Activated T-cell treated with anti-CD3 and anti-CD28 coated beads, Interleukin-2, amount 50 U/mL, for 72 hours (primary cell): Measurements from ENCODE around the gene RNF130. TPM values are rescaled to one million over a fixed set of nuclear protein-coding genes. Genes with fewer than 3 reads are reported as not detected.
A peak's percentile ranks its signal among the peaks of the same experiment; 100 is the strongest.
"Not testable (repeated sequence)": the region's sequence is repeated elsewhere in the genome, so short reads cannot be mapped to it uniquely, and the experiment has no call there.

Experiments
- ATAC-seq, 2 donors: fragments of 150-1000 bp; cut with Tn5 transposase; replicated peaks in 1 of 2; 2 replicates each; pipeline ENCODE4 v1.10.0; 2021; ENCODE audit warnings: moderate library complexity in 2 of 2, mild to moderate bottlenecking in 1 of 2
- DNase-seq, 2 donors: peaks; one replicate each; pipeline ENCODE4 v3.0.0; 2021 to 2022; ENCODE audit warnings: mixed read lengths in 1 of 2
- H3K27ac Mint-ChIP-seq: one replicate; pipeline ENCODE4 v1.8.0; 2022; ENCODE audit warnings: mild to moderate bottlenecking, moderate library complexity, mixed read lengths
- H3K27me3 Mint-ChIP-seq: one replicate; pipeline ENCODE4 v1.8.0; 2022; ENCODE audit warnings: low read depth, mixed read lengths
- H3K36me3 Mint-ChIP-seq, 2 donors: one replicate each; pipeline ENCODE4 v1.8.0; 2022; ENCODE audit warnings: mixed read lengths in 2 of 2, mild to moderate bottlenecking in 1 of 2; ENCODE audit not compliant: insufficient read depth in 2 of 2
- H3K4me1 Mint-ChIP-seq: one replicate; pipeline ENCODE4 v1.8.0; 2022; ENCODE audit warnings: low read depth, mixed read lengths
- H3K4me3 Mint-ChIP-seq, 2 donors: one replicate each; pipeline ENCODE4 v1.8.0; 2022; ENCODE audit warnings: mild to moderate bottlenecking in 2 of 2, mixed read lengths in 2 of 2, moderate library complexity in 2 of 2
- H3K9me3 Mint-ChIP-seq, 2 donors: one replicate each; pipeline ENCODE4 v1.8.0; 2022; ENCODE audit warnings: mixed read lengths in 2 of 2
- total RNA-seq, 2 donors: library from RNA; stranded (reverse); gene quantifications; one replicate each; pipeline ENCODE4 v1.2.3, GENCODE V29; 2022

The RNF130 gene
- total RNA-seq, 2 donors from 2014 or later: 17.7 to 23.6 TPM

GRCh38 chr5:179974946-179975712, 96.4 kb downstream of the RNF130 start:
- H3K4me3 Mint-ChIP-seq: no peak overlapping the region
- DNase-seq (peak; percentile 21 to 25), ATAC-seq (peak; percentile 58 to 69)
- H3K4me1 Mint-ChIP-seq: peaks cover 10% of the 10 kb centered on the region
- H3K36me3 Mint-ChIP-seq: no peaks in the 10 kb centered on the region
- H3K27ac Mint-ChIP-seq: no peak overlapping the region
- no peaks in the 10 kb centered on the region for H3K9me3 Mint-ChIP-seq
- H3K27me3 Mint-ChIP-seq: no peaks in the 10 kb centered on the region

DNA sequence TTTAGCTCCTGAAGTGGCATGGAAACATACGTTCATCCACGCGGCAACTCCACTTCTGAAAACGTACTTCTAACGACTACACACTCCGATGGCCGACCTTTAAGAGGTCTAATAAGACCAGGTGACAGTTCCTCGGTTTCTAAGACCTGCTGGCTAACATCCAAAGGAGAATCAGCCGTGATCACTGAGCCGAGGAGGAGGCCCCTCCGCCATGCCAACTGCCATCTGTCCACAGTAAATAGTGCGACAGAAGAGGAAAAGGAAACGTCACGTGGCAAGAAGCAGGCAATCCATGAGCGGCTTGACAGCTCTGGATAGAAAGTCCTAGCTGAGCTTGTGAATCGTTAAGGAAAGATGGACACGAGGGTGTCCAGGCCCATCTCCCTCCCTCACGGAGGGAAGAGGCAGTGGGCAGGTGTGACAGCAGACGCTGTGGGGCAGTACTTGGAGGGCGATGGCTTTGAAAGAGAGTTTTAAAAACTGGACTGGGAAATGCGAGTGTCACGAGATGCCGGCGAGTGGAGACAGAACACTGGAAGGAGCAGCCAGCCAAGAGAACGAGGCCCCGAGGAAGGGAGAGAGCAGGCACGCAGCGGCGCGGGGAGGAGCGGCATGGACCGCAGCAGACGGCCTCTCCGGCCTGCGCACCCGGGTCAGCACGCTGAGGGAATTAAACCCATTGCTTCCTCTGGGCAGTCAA, 97.2 kb downstream of the RNF130 start:
- DNase-seq (no peak), ATAC-seq (no peak)
- Mint-ChIP-seq H3K4me1 (peaks cover 10% of the 10 kb centered on the region), H3K27me3 (no peaks in the 10 kb centered on the region), H3K4me3 (no peak overlapping the region), H3K27ac (no peak overlapping the region), H3K9me3 (no peaks in the 10 kb centered on the region), H3K36me3 (no peaks in the 10 kb centered on the region)

- DNase-seq (no peak), ATAC-seq (no peak)
- Mint-ChIP-seq H3K9me3 (no peaks in the 10 kb centered on the region), H3K4me3 (no peak overlapping the region), H3K27ac (no peak overlapping the region), H3K27me3 (no peaks in the 10 kb centered on the region), H3K4me1 (peaks cover 10% of the 10 kb centered on the region), H3K36me3 (no peaks in the 10 kb centered on the region)
Measured at GRCh38 chr5:179973391-179973790, 98.2 kb downstream of the RNF130 start.

- H3K36me3 Mint-ChIP-seq: no peaks in the 10 kb centered on the region
- no peak for DNase-seq
- H3K4me3 Mint-ChIP-seq: no peak overlapping the region
- no peak for ATAC-seq
- no peaks in the 10 kb centered on the region for H3K27me3 Mint-ChIP-seq
- H3K27ac Mint-ChIP-seq: no peak overlapping the region
- H3K4me1 Mint-ChIP-seq: peaks cover 10% of the 10 kb centered on the region
- H3K9me3 Mint-ChIP-seq: no peaks in the 10 kb centered on the region
Measured at GRCh38 chr5:179969110-179969509, 102.4 kb downstream of the RNF130 start.

DNA sequence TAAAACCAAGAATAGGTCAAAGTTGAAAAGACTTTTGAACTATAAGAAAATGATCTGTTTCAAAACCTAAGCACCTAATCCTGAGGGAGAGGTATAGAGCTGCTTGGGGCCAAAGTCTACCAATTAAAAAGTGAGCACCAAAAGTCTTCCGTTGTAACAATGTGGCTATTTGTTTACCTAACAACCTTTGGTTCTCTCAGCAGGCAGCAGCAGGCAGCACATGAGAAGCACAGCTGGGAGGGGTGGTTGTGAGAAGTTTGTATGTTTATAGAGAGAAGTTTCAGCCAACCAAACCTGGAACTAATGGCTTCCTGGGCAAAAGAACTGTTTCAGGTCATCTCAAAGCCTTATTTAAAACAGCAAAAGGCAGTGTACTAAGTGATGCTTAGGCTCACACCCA, 104.1 kb downstream of the RNF130 start:
- H3K4me1 Mint-ChIP-seq: peaks cover 10% of the 10 kb centered on the region
- no peak for ATAC-seq
- DNase-seq: no peak
- H3K27ac Mint-ChIP-seq: no peak overlapping the region
- H3K4me3 Mint-ChIP-seq: no peak overlapping the region
- H3K36me3 Mint-ChIP-seq: no peaks in the 10 kb centered on the region
- no peaks in the 10 kb centered on the region for H3K9me3 Mint-ChIP-seq
- H3K27me3 Mint-ChIP-seq: no peaks in the 10 kb centered on the region

- Mint-ChIP-seq H3K27me3 (no peaks in the 10 kb centered on the region), H3K4me1 (no peaks in the 10 kb centered on the region), H3K36me3 (no peaks in the 10 kb centered on the region), H3K4me3 (no peak overlapping the region), H3K9me3 (no peaks in the 10 kb centered on the region), H3K27ac (no peak overlapping the region)
- DNase-seq (no peak), ATAC-seq (no peak)
Measured at GRCh38 chr5:179964015-179964414, 107.5 kb downstream of the RNF130 start.

- no peak for ATAC-seq
- no peaks in the 10 kb centered on the region for H3K27me3 Mint-ChIP-seq
- no peak overlapping the region for H3K27ac Mint-ChIP-seq
- H3K4me1 Mint-ChIP-seq: no peaks in the 10 kb centered on the region
- H3K4me3 Mint-ChIP-seq: no peak overlapping the region
- no peak for DNase-seq
- H3K9me3 Mint-ChIP-seq: no peaks in the 10 kb centered on the region
- no peaks in the 10 kb centered on the region for H3K36me3 Mint-ChIP-seq
Measured at GRCh38 chr5:179963375-179963774, 108.2 kb downstream of the RNF130 start.

GRCh38 chr5:179960204-179960831, 111.2 kb downstream of the RNF130 start:
- DNase-seq: no peak
- no peaks in the 10 kb centered on the region for H3K27me3 Mint-ChIP-seq
- no peak for ATAC-seq
- no peaks in the 10 kb centered on the region for H3K9me3 Mint-ChIP-seq
- H3K36me3 Mint-ChIP-seq: no peaks in the 10 kb centered on the region
- H3K4me3 Mint-ChIP-seq: no peak overlapping the region
- H3K4me1 Mint-ChIP-seq: no peaks in the 10 kb centered on the region
- no peak overlapping the region for H3K27ac Mint-ChIP-seq

GRCh38 chr5:179959641-179960040, 111.9 kb downstream of the RNF130 start:
- no peaks in the 10 kb centered on the region for H3K36me3 Mint-ChIP-seq
- ATAC-seq (no peak), DNase-seq (no peak)
- no peak overlapping the region for H3K27ac Mint-ChIP-seq
- H3K4me1 Mint-ChIP-seq: no peaks in the 10 kb centered on the region
- H3K27me3 Mint-ChIP-seq: no peaks in the 10 kb centered on the region
- no peak overlapping the region for H3K4me3 Mint-ChIP-seq
- H3K9me3 Mint-ChIP-seq: no peaks in the 10 kb centered on the region

- H3K4me1 Mint-ChIP-seq: not testable (repeated sequence)
Measured at GRCh38 chr5:179959118-179959517, 112.4 kb downstream of the RNF130 start.

GRCh38 chr5:179955630-179956029, 115.9 kb downstream of the RNF130 start:
- H3K4me1 Mint-ChIP-seq: no peaks in the 10 kb centered on the region
- H3K4me3 Mint-ChIP-seq: no peak overlapping the region
- no peaks in the 10 kb centered on the region for H3K27me3 Mint-ChIP-seq
- ATAC-seq: no peak
- H3K9me3 Mint-ChIP-seq: no peaks in the 10 kb centered on the region
- H3K27ac Mint-ChIP-seq: no peak overlapping the region
- no peaks in the 10 kb centered on the region for H3K36me3 Mint-ChIP-seq
- DNase-seq: no peak

More at GRCh38 chr5:179959118-179959517, 112.4 kb downstream of the RNF130 start:
- H3K9me3 Mint-ChIP-seq, ATAC-seq, H3K27me3 Mint-ChIP-seq, H3K4me3 Mint-ChIP-seq, DNase-seq, H3K27ac Mint-ChIP-seq, H3K36me3 Mint-ChIP-seq: not testable (repeated sequence)

- Mint-ChIP-seq H3K36me3 (no peaks in the 10 kb centered on the region), H3K9me3 (no peaks in the 10 kb centered on the region), H3K27ac (no peak overlapping the region), H3K4me3 (no peak overlapping the region), H3K27me3 (no peaks in the 10 kb centered on the region), H3K4me1 (no peaks in the 10 kb centered on the region)
- DNase-seq: no peak
- ATAC-seq: no peak
Measured at GRCh38 chr5:179955062-179955461, 116.5 kb downstream of the RNF130 start.

DNA sequence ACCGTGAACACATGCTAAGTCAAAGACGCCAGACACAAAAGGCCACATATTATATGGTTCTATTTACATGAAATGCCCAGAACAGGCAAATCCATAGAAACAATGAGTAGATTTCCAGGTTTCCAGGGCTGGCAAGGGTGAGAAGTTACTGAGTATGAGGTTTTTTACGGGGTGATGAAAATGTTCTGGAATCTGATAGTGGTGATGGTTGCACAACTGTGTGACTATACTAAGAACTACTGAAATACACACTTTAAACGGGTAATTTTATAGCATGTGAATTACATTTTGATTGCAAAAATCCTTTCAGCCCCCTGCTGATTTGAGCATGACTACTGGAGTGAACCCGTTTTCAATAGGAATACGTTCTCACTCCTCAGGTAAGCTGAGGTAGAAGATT, 117.1 kb downstream of the RNF130 start:
- no peaks in the 10 kb centered on the region for H3K36me3 Mint-ChIP-seq
- ATAC-seq: no peak

More for the DNA sequence above, 117.1 kb downstream of the RNF130 start:
- no peak overlapping the region for H3K4me3 Mint-ChIP-seq
- H3K27me3 Mint-ChIP-seq: no peaks in the 10 kb centered on the region
- no peaks in the 10 kb centered on the region for H3K9me3 Mint-ChIP-seq
- DNase-seq: no peak
- H3K4me1 Mint-ChIP-seq: no peaks in the 10 kb centered on the region
- H3K27ac Mint-ChIP-seq: no peak overlapping the region
